ENCODE results near the gene ASIC2.

The ASIC2 gene

DNA sequence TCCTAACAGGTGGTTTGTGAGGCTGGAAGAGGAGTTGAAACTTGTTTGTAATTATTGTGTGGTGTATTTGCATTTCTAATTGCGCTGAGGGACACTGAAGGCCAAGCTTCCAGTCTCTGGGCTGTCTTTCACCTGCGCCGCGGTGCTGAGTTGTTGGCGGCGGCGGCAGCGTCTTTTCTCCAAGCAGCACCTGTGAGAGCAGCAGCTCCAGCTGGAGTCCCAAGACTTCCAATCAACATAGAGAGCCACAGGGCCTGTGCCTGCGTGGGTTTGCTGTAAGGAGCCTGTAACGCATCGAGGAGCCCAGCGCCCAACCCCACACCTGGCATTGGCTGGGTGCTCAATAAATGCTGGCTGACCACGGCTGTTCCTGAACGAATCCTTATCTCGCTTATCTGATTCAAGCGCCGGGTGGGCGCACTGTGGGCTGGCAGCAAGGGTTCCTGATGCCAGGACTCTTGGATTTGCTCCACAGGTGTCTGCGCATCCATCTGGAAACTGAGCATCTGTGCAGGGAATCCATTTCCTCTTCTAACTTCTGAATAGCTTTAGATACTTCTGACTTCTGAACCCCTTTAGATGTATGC lies 138.1 kb downstream of the ASIC2 start:
- no peak for DNase-seq (ENCODE audit: low read depth, low spot score)

DNA sequence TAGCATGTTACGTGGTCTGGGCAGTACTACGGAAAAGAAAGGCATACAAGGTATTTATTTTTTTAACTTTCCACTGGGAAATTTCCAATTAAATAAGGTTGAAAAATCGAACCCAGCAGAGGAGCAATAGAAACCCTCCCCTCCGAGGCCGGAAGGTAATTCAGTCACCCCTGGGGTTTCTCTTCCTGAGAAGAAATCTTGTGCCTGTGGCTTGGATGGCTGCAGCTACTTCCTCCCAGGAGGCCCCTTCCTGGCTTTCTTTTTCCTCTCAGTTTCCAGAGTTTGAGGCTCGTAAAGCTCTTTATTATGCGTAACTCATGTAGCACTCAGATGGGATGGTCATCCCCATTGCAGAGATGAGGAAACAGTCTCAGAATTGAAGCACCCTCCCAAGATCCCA lies 140.3 kb downstream of the ASIC2 start:
- no peak for DNase-seq (ENCODE audit: low read depth, low spot score)

DNA sequence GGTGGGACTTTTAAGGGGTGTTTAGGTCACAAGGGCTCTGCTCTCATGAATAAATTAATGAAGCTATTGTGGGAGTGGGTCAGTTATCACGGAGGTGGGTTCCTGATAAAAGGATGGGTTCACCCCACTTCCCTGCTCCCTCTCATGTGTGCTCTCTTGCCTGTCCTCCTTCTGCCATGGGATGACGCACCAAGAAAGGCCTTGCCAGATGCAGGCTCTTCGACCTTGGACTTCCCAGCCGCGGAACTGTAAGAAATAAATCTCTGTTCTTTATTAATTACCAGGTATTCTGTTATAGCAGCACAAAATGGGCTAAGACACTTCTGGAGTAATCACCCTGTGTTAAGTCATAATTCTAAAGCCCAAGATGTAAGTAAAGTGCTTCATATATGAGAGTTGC lies 141.5 kb downstream of the ASIC2 start:
- no peak for DNase-seq (ENCODE audit: low read depth, low spot score)

DNA sequence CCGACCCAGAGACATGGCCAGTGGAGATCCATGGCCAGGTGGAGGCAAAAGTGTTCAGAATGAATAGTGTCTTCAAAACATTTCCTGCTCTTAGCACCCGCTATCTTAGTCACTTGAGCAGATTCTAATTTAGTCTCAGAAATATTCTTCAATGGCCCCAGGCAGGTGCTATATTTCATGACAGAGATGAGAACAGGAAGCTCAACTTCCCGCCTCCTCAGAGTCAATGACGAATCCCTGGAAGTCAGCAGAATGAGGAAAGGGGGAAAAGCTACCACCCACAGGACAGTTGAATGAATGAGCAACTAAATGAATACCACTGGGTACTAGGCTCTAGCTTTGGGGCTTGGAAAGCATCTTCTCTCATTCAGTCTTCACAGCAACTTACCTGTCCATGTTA lies 147.2 kb downstream of the ASIC2 start:
- no peak for DNase-seq (ENCODE audit: low read depth, low spot score)

DNA sequence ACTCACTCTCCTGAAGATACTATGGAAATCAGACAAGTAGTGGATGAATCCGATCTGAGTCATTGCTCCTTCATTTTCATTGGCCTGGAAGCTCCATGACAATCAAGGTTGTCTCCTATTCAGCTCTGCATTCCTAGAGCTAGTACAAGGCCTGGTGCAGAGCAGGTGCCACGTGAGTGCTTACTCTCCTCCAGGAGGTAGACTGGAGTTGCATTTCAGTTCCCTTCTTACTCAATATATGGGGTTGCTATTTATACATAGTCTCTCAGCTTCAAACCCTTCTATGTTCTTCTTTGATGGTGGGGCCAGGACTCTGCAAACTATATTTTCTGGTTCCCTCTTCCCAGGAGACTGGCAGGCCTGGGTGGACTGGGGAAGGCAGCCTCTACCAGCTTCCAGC lies 148.3 kb downstream of the ASIC2 start:
- DNase-seq (ENCODE audit: low read depth, low spot score), result no peak

DNA sequence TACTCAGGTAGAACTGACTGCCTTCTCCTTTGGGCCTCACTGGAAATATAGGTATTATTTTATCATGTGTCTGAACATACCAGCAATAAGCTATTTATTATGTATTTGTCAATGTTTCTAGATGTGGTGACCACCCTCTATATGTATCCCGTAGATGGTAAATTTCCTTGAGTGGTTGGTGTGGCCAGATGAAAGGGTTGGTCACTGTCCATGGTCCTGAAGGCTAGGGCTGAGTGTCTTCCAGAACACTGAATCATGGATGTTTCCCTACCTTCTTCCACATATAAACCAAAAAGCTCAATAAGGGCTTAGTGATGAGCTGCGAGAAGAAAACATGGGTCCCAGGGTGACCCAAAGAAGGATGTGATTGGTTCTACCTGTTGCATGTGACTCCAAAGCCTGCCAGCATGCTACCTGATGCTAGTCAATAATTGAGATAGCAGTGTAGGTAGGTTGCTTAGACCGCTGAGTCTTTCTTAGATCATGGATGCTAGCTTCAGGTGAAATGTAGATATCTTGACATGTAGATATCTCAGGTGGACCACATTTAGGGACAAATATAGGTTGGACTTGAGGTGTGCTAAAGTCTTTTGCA lies 150.3 kb downstream of the ASIC2 start:
- peak; percentile 64 for DNase-seq (ENCODE audit: low read depth, low spot score)

DNA sequence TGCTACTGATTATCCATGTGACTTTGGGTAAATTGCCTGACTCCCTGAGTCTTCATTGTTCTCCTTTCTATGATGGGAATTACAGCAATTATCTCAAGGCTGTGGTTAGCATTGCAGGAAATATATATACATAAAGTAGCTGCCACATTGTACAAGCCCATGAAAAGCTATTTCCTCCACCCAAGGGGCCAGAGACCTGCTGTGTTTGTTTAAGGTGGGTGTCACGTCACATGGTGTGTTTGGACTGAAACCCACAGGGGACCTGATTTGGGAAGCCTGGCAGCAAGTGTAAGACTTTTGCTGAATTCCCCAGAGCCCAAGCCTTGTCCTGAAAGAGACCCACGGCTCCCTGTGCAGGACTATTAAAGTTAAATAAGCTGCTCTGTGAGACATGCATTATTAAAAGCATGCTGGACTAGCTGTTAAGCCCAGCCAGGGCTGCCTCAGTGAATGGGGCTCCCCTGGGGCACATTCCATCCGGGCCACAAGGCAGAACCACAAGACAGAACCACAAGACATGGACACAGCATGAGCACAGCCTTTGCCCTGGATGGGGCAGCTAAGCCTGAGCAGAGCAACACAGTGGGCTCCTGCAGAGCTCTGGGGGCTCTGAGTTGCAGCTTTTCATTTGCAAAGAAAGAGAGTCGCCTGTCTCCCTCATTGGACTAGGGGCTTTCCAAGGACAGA lies 152.5 kb downstream of the ASIC2 start:
- DNase-seq (ENCODE audit: low read depth, low spot score), result peak; percentile 33

DNA sequence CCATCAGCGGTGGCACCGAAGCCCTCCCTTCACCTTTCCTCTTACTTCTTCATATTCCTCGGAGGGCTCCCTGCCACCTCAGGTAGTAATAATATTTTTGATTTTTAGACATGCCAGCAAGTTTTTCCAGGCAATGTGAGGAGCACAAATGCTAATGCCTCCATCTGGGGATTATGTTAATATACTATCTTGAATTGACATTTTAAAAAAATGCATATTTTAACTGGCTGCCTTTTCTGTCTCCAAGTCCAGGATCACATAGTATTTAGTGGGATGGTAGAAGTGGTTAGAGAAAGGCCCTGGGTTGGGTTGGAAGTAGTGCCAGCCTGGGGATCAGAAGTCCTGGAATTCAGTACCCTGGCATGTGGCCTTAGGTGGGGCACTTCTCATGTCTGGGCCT lies 154.5 kb downstream of the ASIC2 start:
- no peak for DNase-seq (ENCODE audit: low read depth, low spot score)

DNA sequence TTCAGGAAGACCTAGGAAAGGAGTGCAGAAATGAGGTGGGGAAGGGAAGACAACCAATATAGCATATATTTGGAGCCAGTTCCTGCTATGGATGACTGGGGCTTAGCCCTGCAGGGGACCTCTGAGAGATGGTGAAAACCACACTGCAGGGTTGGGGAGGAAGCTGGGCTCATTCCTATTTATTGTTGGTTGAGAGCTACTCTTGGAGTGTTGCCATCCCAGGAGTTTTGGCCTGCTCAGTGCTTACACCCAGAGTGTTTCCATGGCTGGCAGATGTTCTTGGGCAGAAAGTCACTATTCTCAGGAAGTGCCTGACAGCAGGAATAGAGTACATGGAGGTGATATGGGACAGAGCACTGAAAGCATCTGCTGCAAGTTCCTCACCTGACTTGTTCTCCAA lies 155.7 kb downstream of the ASIC2 start:
- peak; percentile 18 for DNase-seq (ENCODE audit: low read depth, low spot score)

DNA sequence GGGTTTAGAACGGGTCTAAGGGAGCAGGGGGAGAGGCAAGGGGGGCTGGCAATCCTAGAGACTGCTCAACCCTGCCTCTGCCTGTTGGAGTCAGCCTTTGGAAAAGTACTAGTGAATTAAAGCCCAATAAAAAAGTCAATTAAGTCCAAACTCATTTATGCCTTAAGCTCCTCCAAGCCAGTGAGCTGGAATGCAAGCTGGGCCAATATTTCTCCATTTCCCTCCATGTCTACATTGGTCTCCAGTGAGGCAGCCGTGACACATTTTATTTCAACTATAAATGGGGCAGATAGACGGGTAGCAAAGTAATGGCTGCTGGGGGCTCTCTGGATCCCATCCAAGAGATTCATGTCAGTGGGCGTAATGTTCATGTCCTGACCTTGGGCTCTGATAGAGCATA lies 157.4 kb downstream of the ASIC2 start:
- DNase-seq (ENCODE audit: low read depth, low spot score), result no peak

DNA sequence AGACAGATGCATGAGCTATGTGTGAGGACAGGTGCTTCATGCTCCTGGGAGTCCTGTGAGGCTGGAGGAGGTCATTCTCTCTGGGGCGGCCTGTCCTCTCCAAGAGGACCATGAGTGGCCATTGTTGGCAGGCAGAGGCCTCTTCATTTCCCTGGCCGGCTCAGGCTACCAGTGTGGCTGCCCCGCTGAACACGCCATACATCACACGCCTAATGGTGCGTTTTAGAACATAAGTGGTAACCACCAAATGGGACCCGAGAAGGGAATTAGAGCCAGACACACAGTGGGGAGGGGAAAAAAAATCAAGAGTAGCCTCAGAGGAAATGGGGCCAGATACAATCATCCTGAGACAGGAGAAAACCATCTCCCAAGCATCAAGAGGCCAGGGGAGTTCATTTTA lies 161.5 kb downstream of the ASIC2 start:
- no peak for DNase-seq (ENCODE audit: low read depth, low spot score)

DNA sequence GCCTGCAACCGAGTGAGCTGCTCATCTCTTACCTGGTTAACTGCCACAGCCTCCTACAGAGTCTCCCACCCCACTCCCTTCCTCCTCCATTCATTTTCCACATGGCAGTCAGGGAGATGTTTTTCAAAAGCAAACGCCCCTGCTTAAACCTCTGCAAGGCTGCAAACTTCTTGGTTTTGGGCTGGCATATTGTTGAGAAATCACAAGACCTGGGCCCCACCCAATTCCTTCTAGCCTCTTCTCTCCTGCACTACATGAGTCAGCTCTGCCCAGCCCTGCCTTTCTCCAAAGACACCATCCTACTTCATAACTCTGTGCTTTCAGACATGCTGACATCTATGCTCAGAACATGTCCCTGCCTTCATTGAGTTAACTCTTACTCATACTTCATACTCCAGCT lies 165.4 kb downstream of the ASIC2 start:
- DNase-seq (ENCODE audit: low read depth, low spot score), result no peak

DNA sequence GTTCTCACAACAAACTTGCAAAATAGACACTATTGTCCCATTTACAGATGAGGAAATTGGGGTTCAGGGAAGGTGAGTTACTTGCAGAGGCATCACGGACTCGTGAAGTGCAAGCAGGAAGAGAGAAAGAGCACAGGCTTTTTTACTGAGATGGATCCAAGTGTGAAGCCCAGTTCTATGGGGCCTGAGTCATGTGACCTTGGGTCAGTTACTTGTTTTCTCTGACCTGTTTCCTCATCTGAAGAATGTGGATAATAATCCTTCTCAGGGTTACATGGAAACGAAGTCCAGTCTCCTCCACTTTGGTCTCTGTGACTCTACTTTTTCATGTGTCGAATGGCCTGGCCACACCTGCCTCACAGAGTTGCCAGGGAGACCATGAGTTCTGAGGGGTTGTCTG lies 167.0 kb downstream of the ASIC2 start:
- no peak for DNase-seq (ENCODE audit: low read depth, low spot score)

DNA sequence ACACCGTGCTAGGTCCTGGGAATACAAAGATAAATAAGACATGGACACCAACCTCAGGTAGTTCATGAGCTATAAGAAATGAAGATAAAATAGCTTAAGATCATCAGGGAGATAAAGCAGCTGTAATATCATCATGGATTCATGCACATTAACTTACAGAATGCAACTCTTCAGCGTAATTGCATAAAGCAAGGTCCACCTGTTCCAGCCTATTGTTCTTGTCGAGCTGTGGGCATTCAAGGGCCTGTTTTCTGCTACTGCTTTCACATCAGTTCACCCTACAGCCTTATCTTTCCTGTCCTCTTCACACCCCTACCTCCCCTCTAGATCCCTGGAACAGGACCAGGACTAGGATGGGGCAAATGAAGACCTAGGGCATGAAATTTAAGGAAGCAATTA lies 167.5 kb downstream of the ASIC2 start:
- DNase-seq (ENCODE audit: low read depth, low spot score), result no peak

DNA sequence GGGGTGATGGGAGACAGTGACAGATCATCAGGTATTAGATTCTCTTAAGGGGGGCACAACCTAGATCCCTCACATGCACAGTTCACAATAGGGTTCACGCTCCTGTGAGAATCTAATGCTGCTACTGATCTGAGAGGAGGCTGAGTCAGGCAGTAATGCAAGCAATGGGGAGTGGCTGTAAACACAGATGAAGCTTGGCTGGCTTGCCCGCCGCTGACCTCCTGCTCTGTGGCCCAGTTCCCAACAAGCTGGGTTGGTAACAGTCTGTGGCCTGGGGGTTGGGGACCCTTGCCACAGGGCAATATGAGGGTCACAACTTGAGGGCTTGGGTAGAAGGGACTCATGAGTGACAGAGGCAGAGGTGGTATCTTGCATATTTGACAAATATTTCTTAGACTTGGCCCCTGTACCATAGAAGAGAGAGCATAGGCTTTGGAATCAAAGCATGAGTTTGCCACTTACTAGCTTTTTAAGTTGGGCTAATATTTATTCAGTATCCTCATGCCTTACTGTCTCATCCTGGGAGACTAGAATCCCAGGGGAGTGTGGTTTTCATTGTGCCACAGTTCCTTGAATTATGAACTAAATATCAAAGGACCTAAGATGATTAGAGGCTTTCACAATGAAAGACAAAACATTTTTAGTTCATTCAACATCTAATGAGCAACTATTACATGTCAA lies 168.1 kb downstream of the ASIC2 start:
- no peak for DNase-seq (ENCODE audit: low read depth, low spot score)

DNA sequence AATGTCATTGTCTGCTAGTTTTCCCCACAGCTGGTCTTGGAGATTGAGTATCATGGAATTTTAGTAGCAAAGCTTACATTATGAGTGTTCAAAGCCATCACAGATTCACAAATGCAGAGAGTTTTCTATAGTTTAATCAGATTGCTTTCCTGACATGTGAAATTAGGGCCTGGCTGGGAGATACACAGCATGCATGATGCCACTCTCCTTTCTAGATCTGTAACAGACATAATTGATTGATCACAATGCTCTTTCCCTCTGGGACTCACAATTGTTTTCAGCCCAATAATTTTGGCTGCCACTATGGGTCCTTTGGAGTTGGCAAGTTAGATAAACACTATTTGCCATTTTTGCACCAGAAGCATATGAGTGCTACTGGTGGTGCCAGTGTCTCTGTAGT lies 168.9 kb downstream of the ASIC2 start:
- DNase-seq (ENCODE audit: low read depth, low spot score), result no peak

DNA sequence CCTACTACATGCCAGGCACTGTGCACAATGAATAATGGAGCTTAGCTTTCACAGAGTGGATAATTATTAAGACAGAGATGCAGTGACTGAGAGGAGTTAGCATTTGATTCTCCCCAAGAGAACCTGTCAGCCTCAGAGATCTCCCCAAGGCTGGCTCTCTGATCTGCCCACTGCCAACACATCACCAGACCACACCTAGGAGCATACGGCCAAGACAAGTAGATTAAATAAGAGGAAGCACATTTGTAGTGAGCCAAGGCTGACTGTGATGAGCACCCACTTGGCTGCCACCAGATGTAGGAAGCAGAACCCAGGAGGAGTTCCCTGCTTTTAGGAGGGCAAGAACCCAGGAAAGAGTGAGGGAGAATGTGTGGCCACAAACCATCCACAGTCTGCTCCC lies 171.3 kb downstream of the ASIC2 start:
- no peak for DNase-seq (ENCODE audit: low read depth, low spot score)

DNA sequence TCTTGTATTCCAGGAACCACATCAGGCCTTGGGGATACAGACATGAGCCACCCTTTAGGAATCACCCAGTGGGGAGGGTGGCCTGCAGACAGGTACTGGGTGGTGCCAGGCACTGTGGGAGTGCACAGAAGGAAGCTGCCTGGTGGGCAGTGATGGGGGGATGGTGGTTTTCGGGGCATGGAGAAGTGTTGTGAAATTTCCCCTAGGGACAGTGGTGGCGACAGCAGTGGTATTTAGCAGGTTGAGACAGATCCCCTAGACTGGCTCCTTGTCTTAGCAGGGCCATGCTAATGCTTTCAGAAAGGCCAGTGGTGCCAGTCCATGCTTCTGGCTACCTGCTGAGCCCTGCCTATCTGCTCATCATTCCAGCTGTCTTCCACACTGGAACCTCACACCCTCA lies 171.8 kb downstream of the ASIC2 start:
- no peak for DNase-seq (ENCODE audit: low read depth, low spot score)

DNA sequence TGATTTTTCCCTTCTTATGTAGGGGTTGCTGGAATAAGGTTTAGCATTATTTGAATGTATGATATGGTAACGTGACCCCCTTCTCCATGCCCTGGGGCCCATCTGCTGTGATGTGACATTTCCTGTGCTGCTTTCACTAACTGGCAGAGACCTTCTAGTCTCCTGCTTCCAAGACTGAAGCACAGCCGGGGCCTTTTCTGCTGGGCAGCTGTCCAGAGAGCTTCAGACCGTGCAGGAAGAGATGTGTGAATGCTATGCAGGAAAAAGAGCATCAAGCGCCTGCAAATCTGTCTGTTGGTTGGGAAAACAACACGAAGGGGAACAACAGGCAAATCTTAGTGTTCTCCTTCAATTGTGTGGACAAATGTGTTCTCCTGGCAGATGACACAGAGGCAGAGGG lies 173.0 kb downstream of the ASIC2 start:
- peak; percentile 13 for DNase-seq (ENCODE audit: low read depth, low spot score)

DNA sequence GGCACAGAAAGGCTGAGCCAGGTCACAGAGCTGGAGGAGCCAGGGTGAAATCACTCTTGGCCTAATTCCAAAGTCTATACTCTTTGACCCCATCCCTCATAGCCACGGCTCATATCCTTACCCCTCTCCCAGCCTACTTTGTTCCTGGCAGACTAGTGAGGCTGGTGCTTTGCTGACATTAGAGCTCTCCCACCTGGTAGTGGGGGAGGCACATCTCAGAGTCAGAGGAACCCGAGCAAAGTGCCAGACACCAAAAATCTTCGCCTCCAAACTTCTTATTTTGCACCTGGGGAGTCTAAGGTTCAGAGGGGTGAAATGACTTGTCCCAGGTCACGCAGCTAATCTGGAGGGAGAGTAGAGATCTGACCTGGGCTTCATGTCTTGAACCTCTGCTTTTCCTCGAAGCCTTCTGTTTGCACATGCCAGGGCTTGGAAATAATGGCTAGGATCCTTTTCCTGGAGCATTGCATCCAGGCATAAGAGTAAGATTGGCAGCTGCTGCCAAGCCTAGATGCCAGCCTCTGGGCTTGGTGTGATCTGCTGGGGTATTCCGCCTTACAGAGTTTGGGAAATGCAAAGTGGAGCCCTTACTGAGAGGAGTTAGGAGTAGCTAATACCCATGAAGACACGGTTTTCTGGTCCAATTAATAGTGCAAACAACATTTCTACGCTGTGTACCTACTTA lies 174.6 kb downstream of the ASIC2 start:
- no peak for DNase-seq (ENCODE audit: low read depth, low spot score)

DNA sequence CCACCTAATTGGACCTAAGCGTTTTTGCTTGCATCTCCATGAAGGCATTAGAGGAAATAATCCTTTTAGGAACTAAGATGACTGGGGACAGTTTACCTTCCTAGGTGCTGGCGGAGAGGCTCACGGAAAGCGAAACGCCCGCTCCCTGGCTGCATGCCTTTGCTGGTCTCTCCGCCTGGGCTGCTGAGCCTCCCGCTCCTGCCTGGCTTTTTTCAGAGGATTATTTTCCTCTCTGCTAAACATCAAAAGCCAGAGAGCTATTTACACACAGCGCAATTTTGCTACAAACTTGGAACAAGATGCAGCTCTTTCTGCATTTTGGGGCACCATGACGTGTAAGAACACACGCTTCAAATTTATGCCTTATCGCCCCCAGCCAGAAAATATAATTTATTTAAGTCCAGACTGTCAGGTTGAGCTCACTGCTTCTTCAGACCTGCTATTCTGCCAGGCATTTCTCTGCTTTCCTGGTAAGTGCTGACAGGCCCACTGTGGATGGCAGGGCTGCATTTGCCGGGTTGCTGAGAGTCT lies 177.0 kb downstream of the ASIC2 start:
- DNase-seq (ENCODE audit: low read depth, low spot score), result peak; percentile 2

DNA sequence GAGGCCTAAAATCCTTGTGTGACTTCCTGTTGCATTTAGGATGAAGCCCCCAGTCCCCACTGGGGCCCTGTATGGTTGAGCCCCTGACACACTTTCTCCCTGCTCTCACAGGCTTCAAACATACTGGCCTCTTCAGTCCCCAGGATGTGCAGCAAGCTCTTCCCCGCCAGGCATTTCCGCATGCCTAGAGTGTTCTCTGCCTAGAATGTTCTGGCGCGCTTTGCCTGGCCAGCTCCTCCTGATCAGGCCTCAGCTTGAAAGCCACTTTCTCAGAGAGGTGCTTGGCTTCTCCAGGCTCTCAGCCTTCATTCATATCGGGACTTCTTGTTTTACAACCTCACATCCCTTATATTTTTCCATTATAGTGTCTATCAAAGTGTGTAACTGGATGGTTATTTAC lies 177.7 kb downstream of the ASIC2 start:
- DNase-seq (ENCODE audit: low read depth, low spot score), result no peak
